Activated CD4-positive, CD25-positive, alpha-beta regulatory T cell treated with anti-CD3 and anti-CD28 coated beads, Interleukin-2, amount 50 U/mL, for 24 hours (primary cell): ENCODE data around the gene REEP6.

Experiments
- ATAC-seq, 2 donors: fragments of 150-1000 bp; cut with Tn5 transposase; one replicate each; pipeline ENCODE4 v1.10.0; 2021; ENCODE audit warnings: mild to moderate bottlenecking in 1 of 2, moderate library complexity in 1 of 2

Gene REEP6

GRCh38 chr19:1457031-1457739, 33.8 kb upstream of the REEP6 start:
- no peak for ATAC-seq

- no peak for ATAC-seq
Observed at GRCh38 chr19:1457892-1458291, 33.1 kb upstream of the REEP6 start.

DNA sequence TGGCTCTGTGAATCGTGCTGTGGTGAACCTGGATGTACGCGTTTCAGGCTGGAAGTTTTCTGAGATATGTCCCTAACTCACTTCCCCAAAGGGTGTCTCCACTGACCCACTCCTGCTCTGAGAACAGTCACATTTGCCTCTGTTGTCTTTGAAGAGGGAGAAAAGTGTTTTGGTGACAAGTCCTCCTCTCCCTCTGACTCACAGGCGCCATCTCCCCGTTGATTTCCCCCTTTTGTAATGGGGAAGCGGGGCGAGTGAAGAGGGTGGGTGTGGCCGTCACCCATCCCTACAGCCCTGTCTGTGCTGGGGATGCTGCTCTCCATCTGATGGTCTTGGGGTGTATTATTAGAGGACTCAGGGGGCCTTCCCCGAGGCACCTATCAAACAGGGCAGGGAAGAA, 31.5 kb upstream of the REEP6 start:
- ATAC-seq = no peak

DNA sequence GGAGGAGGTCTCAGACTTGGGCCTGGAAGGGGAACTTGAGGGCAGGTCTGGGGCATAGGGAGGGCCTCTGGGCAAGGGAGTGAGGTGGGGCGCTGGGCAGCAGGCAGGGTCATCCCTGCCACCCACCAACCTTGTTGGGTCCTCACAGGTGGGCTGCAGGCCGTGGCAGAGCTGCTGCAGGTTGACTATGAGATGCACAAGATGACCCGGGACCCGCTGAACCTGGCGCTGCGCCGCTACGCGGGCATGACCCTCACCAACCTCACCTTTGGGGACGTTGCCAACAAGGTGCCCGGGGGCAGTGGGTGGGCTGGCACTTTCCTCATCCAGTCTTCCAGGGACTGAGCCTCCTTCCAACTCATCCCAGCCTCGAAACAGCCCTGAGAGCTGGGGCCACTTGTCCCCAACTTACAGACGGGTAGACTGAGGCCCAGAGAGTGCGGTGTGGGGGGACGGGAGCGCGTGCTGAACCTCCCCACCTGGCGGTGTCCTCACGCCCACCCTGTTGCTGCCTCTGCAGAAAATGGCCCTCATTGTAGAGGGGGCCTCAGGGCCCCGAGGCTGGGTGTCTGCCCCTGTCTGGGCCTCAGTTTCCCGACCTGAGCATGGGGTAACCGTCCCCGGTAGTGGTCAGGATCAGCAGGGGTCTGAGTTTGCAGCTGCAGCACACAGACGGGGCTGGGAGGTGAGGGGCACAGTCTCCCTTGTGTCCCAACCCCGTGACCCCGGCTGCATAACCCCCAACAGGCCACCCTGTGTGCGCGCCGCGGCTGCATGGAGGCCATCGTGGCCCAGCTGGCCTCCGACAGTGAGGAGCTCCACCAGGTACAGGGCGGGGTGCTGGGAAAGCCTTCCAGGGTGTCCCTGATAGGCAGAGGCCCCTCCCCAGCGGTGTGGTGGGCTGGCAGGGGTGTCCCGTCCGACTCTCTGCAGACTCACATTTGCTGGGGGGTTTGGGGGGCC, 30.7 kb upstream of the REEP6 start:
- ATAC-seq = no peak

GRCh38 chr19:1461862-1462261, 29.1 kb upstream of the REEP6 start:
- no peak for ATAC-seq

DNA sequence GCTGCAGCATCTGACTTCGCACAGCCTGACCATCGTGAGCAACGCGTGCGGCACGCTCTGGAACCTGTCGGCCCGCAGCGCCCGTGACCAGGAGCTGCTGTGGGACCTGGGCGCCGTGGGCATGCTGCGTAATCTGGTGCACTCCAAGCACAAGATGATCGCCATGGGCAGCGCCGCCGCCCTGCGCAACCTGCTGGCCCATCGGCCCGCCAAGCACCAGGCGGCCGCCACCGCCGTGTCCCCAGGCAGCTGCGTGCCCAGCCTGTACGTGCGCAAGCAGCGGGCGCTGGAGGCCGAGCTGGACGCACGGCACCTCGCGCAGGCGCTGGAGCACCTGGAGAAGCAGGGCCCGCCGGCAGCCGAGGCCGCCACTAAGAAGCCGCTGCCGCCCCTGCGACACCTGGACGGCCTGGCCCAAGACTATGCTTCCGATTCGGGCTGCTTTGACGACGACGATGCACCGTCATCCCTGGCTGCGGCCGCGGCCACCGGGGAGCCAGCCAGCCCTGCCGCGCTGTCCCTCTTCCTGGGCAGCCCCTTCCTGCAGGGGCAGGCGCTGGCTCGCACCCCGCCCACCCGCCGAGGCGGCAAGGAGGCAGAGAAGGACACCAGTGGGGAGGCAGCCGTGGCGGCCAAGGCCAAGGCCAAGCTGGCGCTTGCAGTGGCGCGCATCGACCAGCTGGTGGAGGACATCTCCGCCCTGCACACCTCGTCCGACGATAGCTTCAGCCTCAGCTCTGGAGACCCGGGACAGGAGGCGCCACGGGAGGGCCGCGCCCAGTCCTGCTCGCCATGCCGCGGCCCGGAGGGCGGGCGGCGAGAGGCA, 25.6 kb upstream of the REEP6 start:
- peak in 1 of 2 donors; percentile 36 for ATAC-seq

DNA sequence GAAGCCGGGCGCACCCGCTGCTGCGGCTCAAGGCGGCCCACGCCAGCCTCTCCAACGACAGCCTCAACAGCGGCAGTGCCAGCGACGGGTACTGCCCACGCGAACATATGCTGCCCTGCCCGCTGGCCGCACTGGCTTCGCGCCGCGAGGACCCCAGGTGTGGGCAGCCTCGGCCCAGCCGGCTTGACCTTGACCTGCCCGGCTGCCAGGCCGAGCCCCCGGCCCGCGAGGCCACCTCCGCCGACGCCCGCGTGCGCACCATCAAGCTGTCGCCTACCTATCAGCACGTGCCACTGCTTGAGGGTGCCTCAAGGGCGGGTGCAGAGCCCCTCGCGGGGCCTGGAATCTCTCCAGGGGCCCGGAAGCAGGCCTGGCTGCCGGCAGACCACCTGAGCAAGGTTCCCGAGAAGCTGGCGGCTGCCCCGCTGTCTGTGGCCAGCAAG, 24.9 kb upstream of the REEP6 start:
- ATAC-seq = no peak

GRCh38 chr19:1466461-1467214, 24.3 kb upstream of the REEP6 start:
- no peak for ATAC-seq

DNA sequence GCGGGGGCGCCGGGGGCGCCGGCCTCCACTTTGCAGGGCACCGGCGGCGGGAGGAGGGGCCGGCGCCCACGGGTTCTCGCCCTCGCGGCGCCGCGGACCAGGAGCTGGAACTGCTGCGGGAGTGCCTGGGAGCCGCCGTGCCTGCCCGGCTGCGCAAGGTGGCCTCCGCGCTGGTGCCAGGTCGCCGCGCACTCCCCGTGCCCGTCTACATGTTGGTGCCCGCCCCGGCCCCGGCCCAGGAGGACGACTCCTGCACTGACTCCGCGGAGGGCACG, 23.8 kb upstream of the REEP6 start:
- no peak for ATAC-seq

- no peak for ATAC-seq
Observed at GRCh38 chr19:1467490-1468273, 23.3 kb upstream of the REEP6 start.

DNA sequence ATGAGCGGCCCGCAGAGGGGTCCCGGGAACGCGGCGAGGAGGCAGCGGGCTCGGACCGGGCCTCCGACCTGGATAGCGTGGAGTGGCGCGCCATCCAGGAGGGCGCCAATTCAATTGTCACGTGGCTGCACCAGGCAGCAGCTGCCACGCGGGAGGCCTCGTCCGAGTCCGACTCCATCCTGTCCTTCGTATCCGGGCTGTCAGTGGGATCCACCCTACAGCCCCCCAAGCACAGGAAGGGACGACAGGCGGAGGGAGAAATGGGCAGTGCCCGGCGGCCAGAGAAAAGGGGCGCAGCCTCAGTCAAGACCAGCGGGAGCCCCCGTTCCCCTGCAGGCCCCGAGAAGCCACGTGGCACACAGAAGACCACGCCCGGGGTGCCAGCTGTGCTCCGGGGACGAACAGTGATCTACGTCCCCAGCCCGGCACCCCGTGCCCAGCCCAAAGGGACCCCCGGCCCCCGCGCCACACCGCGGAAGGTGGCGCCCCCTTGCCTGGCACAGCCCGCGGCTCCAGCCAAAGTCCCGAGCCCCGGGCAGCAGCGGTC, 22.6 kb upstream of the REEP6 start:
- ATAC-seq = no peak

DNA sequence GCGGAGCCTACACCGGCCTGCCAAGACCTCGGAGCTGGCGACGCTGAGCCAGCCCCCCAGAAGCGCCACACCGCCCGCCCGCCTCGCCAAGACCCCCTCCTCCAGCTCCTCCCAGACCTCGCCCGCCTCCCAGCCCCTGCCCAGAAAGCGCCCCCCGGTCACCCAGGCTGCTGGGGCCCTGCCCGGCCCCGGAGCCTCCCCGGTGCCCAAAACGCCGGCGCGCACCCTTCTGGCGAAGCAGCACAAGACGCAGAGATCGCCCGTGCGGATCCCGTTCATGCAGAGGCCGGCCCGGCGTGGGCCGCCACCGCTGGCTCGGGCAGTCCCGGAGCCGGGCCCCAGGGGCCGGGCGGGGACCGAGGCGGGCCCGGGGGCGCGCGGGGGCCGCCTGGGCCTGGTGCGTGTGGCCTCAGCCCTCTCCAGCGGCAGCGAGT, 22.1 kb upstream of the REEP6 start:
- ATAC-seq = peak; percentile 5 to 8

GRCh38 chr19:1469255-1470054, 21.5 kb upstream of the REEP6 start:
- ATAC-seq = peak; percentile 17 to 22

DNA sequence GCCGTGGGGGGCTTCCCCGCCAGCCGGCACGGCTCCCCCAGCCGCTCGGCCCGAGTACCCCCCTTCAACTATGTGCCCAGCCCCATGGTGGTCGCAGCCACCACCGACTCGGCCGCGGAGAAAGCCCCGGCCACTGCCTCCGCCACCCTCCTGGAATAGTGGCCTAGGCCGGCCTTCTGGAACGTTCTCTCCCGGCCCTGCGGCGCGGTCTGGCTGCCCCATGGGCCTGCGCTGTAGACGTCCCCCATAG, 21.0 kb upstream of the REEP6 start:
- ATAC-seq = no peak

- peak; percentile 66 to 73 for ATAC-seq
Observed at GRCh38 chr19:1470305-1471009, 20.5 kb upstream of the REEP6 start.

DNA sequence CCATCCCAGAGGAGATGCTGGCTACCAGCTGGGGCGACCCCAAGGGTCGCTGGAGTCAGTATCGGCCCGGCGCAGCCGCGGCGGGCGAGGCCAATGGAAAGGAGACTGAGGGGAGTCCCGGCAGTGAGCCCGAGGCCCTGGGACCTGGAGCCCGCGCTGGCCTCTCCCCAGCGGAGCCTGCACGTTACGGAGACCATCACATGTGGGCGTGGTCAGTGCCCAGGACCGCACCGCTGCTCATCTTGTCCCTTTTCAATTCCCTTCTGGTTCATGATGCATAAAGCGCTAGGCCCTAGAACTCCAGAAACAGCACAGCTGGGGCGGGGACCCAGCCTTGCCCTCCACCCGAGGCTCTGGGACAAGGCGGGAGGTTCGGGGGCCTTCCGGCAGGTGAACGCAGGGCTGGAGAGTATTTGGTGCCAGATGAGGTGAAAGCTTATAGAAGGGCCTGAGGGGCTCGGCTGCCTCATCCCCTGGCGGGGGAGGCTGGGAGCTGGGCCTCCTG, 19.9 kb upstream of the REEP6 start:
- peak; percentile 36 to 44 for ATAC-seq

DNA sequence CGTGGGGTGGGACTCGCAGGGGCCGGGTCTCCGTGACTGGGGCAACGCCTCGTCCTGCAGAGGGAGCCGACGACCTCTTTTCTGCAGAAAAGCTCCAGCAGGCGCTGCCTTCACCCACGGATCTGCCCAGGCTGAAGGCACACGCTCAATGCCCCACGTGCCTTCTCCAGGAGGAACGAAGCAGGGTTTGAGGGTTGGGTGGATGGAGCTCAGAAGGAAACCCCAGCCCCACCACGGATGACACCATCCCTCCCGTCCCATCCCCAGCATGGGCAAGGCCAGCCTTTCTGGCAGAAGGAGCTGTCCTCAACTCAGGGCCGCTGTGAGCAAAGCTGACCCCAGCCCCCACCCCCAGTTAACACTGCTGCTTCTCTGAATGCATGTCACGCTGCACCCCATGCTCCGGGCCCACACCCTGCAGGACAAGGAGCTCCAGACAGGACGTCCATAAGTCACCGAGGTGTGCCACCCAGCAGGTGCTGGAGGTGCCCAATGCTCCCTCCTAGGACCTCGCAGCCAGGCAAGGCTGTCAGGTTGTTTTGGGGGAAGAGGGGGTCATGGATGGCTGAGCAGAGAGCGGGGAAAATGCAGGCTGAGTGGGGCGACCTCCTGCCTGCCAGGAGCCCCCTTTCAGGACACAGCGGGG, 19.3 kb upstream of the REEP6 start:
- peak in 1 of 2 donors; percentile 7 for ATAC-seq

DNA sequence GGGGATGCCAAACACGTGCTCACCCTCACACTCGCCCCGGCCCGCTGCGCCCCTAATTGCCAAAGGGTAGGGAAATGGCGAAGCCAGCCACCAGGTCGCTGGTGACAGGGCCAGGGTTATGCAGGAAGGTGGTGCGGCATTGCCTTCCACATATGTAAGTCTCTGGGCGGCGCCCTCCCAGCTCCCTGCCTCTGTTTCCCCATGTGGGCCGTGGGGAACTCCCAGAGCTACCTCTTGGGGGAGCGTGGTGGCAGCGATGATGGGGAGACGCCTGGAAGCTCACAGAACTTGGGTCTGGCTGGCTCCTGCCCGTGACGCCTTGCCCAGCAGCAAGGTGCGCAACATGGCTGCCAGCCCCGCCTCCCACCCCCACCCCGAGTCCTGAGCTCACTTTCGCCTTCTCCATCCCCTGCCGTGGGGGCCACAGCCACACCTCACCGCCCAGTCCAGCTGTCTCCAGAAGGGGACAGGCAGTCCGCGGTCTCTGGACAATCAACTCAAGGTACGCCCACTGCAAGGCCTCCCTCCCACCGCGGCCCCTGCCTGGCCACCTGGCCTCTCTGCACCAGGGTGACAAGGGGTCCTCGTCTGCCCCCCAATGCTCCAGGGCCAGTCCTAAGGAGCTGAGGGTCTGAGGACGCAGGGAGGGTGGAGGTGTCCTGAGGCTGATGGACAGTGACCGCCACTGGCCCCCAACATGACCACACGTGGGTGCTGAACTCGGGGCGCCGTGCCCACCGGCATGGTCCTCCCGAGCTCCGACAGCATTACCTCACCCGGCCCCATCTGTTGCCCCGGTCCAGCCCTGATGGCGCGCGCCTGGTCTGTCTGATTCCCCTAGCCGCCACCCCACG, 18.5 kb upstream of the REEP6 start:
- no peak for ATAC-seq
